Lower leg skin (tissue), 4 donors: ENCODE measurements around the gene STRA6. TPM values are rescaled to one million over a fixed set of nuclear protein-coding genes. Genes with fewer than 3 reads are reported as not detected.

Source experiments
- DNase-seq, 2 donors: peaks; one replicate each; pipeline ENCODE4 v3.0.0-alpha.2; 2019; ENCODE audit warnings: low spot score in 2 of 2
- H3K4me3 ChIP-seq: fragments of 200-600 bp; sonication (generic); 2 replicates; pipeline ENCODE4 v1.5.1; 2017; ENCODE audit warnings: mild to moderate bottlenecking, low read depth; ENCODE audit not compliant: poor library complexity, severe bottlenecking
- CTCF ChIP-seq, 3 donors: fragments of 450-650 bp; IDR thresholded peaks; one replicate each; pipeline ENCODE4 v1.5.1; 2016; ENCODE audit warnings: antibody characterized with exemption in 3 of 3, mild to moderate bottlenecking in 3 of 3, moderate library complexity in 2 of 3
- POLR2A ChIP-seq, 2 donors: fragments of 450-650 bp; IDR thresholded peaks; one replicate each; pipeline ENCODE4 v1.6.1; 2016 to 2017; ENCODE audit warnings: antibody characterized with exemption in 2 of 2, mild to moderate bottlenecking in 1 of 2, moderate library complexity in 1 of 2
- WGBS, 2 donors: methylation state at CpG; one replicate each; pipeline ENCODE4 v1.1.5; 2018; 5-methylcytosine and 5-hydroxymethylcytosine counted together
- intact Hi-C: fragments of 100-400 bp; cut with DNase I; formaldehyde crosslinking; loops from one replicate; pipeline ENCODE4 v1.15.0; 2023; ENCODE audit warnings: low total_unique reads
- total RNA-seq, 4 donors: library from RNA; depleted of rRNA; stranded (reverse); fragments of >200 nt; gene quantifications; one replicate each; pipeline ENCODE4 v1.1.0, GENCODE V29; 2016

The STRA6 gene
- total RNA-seq, 4 donors from 2014 or later: 0.52 TPM; not detected in 3

DNA sequence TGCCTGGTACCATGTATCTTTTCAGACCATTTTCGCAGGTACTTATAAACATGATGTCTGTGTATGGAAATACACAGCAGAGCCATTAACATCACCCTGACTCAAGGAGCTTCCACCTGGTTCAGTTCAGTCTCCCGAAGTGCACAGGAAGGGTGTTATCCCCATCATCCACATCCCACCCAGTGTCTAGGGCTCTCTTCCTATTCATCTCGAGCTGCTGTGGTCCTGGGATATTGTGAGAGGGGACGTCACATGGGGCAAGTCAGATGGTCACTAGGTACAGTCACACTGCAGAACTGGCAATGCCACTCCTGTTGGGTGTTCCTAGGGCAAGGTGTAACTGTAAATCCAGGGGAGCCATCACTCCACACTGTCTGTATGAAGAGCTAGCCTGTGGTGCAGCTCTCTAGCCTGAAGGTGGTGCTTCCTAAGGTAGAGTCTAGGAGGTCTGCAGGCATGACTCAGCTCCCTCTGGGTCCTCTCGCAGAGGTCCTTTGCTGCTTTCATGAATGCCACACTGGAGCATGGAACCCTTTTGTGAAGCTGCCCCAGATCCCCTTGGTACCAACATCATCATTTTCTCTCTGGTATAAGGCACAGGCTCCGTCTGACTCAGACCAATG lies 58.3 kb downstream of the STRA6 start:
- TF ChIP-seq CTCF (IDR thresholded peaks at IDR 0.05) (no peak), POLR2A (IDR thresholded peaks at IDR 0.05) (no peak)
- H3K4me3 ChIP-seq: no peak overlapping the region
- intact Hi-C loops: no loop called here
- 76 to 77% methylated on average over 6 of the region's 6 CpGs for WGBS, 2 donors
- no peak for DNase-seq

DNA sequence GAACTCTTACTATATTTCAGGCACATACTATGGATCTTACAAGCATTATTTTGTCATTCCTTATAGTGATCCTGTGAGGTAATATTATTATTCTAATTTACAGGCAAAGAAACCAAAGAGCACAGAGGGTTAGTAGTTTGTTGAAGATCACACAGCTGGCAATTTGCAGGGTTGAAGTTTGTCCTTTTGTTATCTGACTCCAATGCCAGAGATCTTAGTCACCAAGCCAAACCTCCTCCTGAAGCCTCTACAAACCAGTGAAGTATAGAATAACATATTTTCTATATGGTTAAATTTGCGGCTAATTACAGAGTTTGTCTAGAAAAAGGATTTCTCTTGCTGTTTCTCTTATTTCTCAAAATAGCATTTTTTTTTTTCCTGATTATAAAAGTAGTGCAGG lies 61.0 kb downstream of the STRA6 start:
- 91% methylated on average over 1 of the region's 1 CpG for WGBS, 2 donors
- TF ChIP-seq POLR2A (IDR thresholded peaks at IDR 0.05) (no peak), CTCF (IDR thresholded peaks at IDR 0.05) (no peak)
- intact Hi-C loops: no loop called here
- no peak overlapping the region for H3K4me3 ChIP-seq
- DNase-seq: no peak

GRCh38 chr15:74138642-74139041 lies 63.9 kb downstream of the STRA6 start:
- intact Hi-C loops: no loop called here
- H3K4me3 ChIP-seq: no peak overlapping the region
- TF ChIP-seq CTCF (IDR thresholded peaks at IDR 0.05): no peak
- no peak for TF ChIP-seq POLR2A (IDR thresholded peaks at IDR 0.05)
- no peak for DNase-seq
- WGBS, 2 donors: 69 to 72% methylated on average over 4 of the region's 4 CpGs

- no peak overlapping the region for H3K4me3 ChIP-seq
- no peak for TF ChIP-seq CTCF (IDR thresholded peaks at IDR 0.05)
- no peak for TF ChIP-seq POLR2A (IDR thresholded peaks at IDR 0.05)
- WGBS, 2 donors: 54% methylated on average over 2 of the region's 2 CpGs
- DNase-seq: no peak
- intact Hi-C loops: no loop called here
Observed at GRCh38 chr15:74137537-74137894, 65.1 kb downstream of the STRA6 start.

- DNase-seq: no peak
- intact Hi-C loops: no loop called here
- H3K4me3 ChIP-seq: no peak overlapping the region
- 10 to 13% methylated on average over 18 of the region's 18 CpGs for WGBS, 2 donors
- TF ChIP-seq CTCF (IDR thresholded peaks at IDR 0.05): no peak
- TF ChIP-seq POLR2A (IDR thresholded peaks at IDR 0.05): no peak
Observed at GRCh38 chr15:74136814-74137536, 65.6 kb downstream of the STRA6 start.

- no peak overlapping the region for H3K4me3 ChIP-seq
- no peak for DNase-seq
- TF ChIP-seq POLR2A (IDR thresholded peaks at IDR 0.05): no peak
- no peak for TF ChIP-seq CTCF (IDR thresholded peaks at IDR 0.05)
- 0 to 2% methylated on average over 20 to 24 of the region's 26 CpGs for WGBS, 2 donors
- intact Hi-C loops: no loop called here
Observed at GRCh38 chr15:74136540-74136813, 66.1 kb downstream of the STRA6 start.
